DND-41 (cell line): ENCODE data around the gene LDHAL6A.

Source experiments
- ATAC-seq: fragments of 200-7000 bp; cut with Tn5 transposase; 3 replicates; pipeline ENCODE4 v1.9.1; 2021; ENCODE audit warnings: low read depth; ENCODE audit not compliant: insufficient read depth
- DNase-seq: peaks from one replicate; pipeline ENCODE4 v3.0.0-alpha.2; 2020
- H2AFZ ChIP-seq: 2 replicates; pipeline ENCODE4 v1.6.0; 2012; ENCODE audit warnings: low read depth, low read length
- H3K27ac ChIP-seq: 2 replicates; pipeline ENCODE4 v1.5.1; 2012; ENCODE audit warnings: low read length, inconsistent platforms
- H3K27me3 ChIP-seq: fragments of 200-600 bp; sonication (generic); 2 replicates; pipeline ENCODE4 v1.6.0; 2012; ENCODE audit warnings: low read length, mild to moderate bottlenecking, inconsistent platforms; ENCODE audit not compliant: insufficient read depth, poor library complexity
- H3K36me3 ChIP-seq: 2 replicates; pipeline ENCODE4 v1.5.1; 2012; ENCODE audit warnings: low read length, inconsistent platforms; ENCODE audit not compliant: insufficient read depth
- H3K4me1 ChIP-seq: 2 replicates; pipeline ENCODE4 v1.5.1; 2012; ENCODE audit warnings: mild to moderate bottlenecking, low read length; ENCODE audit not compliant: insufficient read depth
- H3K4me2 ChIP-seq: 2 replicates; pipeline ENCODE4 v1.6.0; 2012; ENCODE audit warnings: mild to moderate bottlenecking, moderate library complexity, low read length, inconsistent platforms; ENCODE audit not compliant: insufficient read depth
- H3K4me3 ChIP-seq, 2 experiments: fragments of 200-600 bp in 1 of 2; shearing (Covaris generic) in 1 of 2; 2 replicates each; pipeline ENCODE4 v1.5.1; 2012 to 2016; ENCODE audit warnings: inconsistent platforms in 2 of 2, low read length in 2 of 2, mild to moderate bottlenecking in 2 of 2, low read depth in 1 of 2, moderate library complexity in 1 of 2
- H3K79me2 ChIP-seq: 2 replicates; pipeline ENCODE4 v1.6.0; 2012; ENCODE audit warnings: low read length, inconsistent platforms; ENCODE audit not compliant: insufficient read depth
- H3K9ac ChIP-seq: 2 replicates; pipeline ENCODE4 v1.6.0; 2012; ENCODE audit warnings: low read depth, mild to moderate bottlenecking, inconsistent platforms, low read length, moderate library complexity
- H3K9me3 ChIP-seq: 2 replicates; pipeline ENCODE4 v1.5.1; 2012; ENCODE audit warnings: low read length, moderate library complexity, mild to moderate bottlenecking, inconsistent platforms; ENCODE audit not compliant: insufficient read depth, severe bottlenecking
- H4K20me1 ChIP-seq: 2 replicates; pipeline ENCODE4 v1.6.0; 2012; ENCODE audit warnings: low read length; ENCODE audit not compliant: insufficient read depth
- EZH2 ChIP-seq: IDR thresholded peaks from 3 replicates; pipeline ENCODE4 v1.6.1; 2012; ENCODE audit warnings: borderline replicate concordance, low read depth, mild to moderate bottlenecking, moderate library complexity, low read length, inconsistent platforms; ENCODE audit not compliant: severe bottlenecking
- TF ChIP-seq, protein P1 (sequence below): IDR thresholded peaks from 2 replicates; pipeline ENCODE4 v1.5.1; 2012; ENCODE audit warnings: borderline replicate concordance, low read length, moderate library complexity, mild to moderate bottlenecking; ENCODE audit not compliant: poor library complexity, severe bottlenecking; ENCODE audit errors: extremely low read depth

The LDHAL6A gene

GRCh38 chr11:18438691-18439090 lies 17.0 kb upstream of the LDHAL6A start:
- H3K27ac ChIP-seq = no peak overlapping the region
- no peak overlapping the region for H3K4me3 ChIP-seq
- DNase-seq (no peak), ATAC-seq (no peak)
- H3K36me3 ChIP-seq = no peaks in the 10 kb centered on the region
- no peak overlapping the region for H2AFZ ChIP-seq
- no peaks in the 10 kb centered on the region for H3K27me3 ChIP-seq
- no peaks in the 10 kb centered on the region for H4K20me1 ChIP-seq
- no peak for TF ChIP-seq EZH2
- TF ChIP-seq, protein P1, sequence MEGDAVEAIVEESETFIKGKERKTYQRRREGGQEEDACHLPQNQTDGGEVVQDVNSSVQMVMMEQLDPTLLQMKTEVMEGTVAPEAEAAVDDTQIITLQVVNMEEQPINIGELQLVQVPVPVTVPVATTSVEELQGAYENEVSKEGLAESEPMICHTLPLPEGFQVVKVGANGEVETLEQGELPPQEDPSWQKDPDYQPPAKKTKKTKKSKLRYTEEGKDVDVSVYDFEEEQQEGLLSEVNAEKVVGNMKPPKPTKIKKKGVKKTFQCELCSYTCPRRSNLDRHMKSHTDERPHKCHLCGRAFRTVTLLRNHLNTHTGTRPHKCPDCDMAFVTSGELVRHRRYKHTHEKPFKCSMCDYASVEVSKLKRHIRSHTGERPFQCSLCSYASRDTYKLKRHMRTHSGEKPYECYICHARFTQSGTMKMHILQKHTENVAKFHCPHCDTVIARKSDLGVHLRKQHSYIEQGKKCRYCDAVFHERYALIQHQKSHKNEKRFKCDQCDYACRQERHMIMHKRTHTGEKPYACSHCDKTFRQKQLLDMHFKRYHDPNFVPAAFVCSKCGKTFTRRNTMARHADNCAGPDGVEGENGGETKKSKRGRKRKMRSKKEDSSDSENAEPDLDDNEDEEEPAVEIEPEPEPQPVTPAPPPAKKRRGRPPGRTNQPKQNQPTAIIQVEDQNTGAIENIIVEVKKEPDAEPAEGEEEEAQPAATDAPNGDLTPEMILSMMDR = no peak
- no peak overlapping the region for H3K4me2 ChIP-seq
- peaks cover 6% of the 10 kb centered on the region for H3K9me3 ChIP-seq
- no peaks in the 10 kb centered on the region for H3K79me2 ChIP-seq
- H3K4me1 ChIP-seq = no peaks in the 10 kb centered on the region
- H3K9ac ChIP-seq = no peak overlapping the region

DNA sequence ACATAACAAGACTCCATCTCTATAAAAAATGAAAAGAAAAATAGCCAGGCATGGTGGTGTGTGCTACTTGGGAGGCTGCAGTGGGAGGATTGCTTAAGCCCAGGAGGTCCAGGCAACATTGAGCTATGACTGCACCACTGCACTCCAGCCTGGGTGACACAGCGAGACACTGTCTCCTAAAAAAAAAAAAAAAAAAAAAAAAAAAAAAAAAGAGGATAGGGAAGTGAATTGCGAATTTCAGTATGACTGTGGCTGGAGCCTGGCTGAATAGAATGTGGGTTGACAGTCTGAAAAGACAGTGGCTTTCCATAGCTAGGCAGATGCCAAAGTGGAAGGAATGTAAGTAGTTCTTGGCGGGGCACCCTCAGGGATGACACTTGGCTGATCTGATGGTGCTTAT lies 6.4 kb upstream of the LDHAL6A start:
- no peaks in the 10 kb centered on the region for H3K9me3 ChIP-seq
- no peaks in the 10 kb centered on the region for H3K79me2 ChIP-seq
- H3K27me3 ChIP-seq = peaks cover 3% of the 10 kb centered on the region
- TF ChIP-seq, protein P1 = no peak
- no peak for TF ChIP-seq EZH2
- ATAC-seq (no peak), DNase-seq (no peak)
- no peak overlapping the region for H3K4me2 ChIP-seq
- no peak overlapping the region for H3K9ac ChIP-seq
- no peaks in the 10 kb centered on the region for H3K36me3 ChIP-seq
- H3K4me3 ChIP-seq = no peak overlapping the region
- no peaks in the 10 kb centered on the region for H4K20me1 ChIP-seq
- H2AFZ ChIP-seq = no peak overlapping the region
- H3K27ac ChIP-seq = no peak overlapping the region
- no peaks in the 10 kb centered on the region for H3K4me1 ChIP-seq

DNA sequence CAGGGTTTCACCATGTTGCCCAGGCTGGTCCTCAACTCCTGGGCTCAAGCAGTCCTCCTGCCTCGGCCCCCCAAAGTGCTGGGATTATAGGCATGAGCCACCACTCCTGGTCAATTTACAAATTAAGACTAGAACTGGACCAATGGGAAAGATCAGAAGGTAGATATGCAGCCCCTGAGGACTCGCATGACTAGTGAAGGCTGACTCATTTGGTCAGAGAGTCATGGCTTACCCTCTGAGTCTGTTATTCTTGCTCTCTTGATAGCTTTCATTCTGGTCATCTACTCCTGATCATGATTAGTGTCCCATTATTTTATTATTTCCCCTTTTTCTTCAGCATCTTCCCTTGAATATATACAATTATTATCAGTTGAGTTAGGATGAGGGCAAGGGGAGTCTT lies 2.7 kb upstream of the LDHAL6A start:
- TF ChIP-seq, protein P1 = no peak
- no peak for TF ChIP-seq EZH2
- Histone ChIP-seq H3K27ac (no peak overlapping the region), H3K4me1 (no peaks in the 10 kb centered on the region), H4K20me1 (no peaks in the 10 kb centered on the region), H3K4me2 (no peak overlapping the region), H3K27me3 (peaks cover 3% of the 10 kb centered on the region), H3K9ac (no peak overlapping the region), H3K36me3 (no peaks in the 10 kb centered on the region), H3K9me3 (no peaks in the 10 kb centered on the region), H3K4me3 (no peak overlapping the region), H3K79me2 (no peaks in the 10 kb centered on the region), H2AFZ (no peak overlapping the region)
- DNase-seq (no peak), ATAC-seq (no peak)

GRCh38 chr11:18457450-18457849 lies 1.8 kb downstream of the LDHAL6A start:
- ATAC-seq (no peak), DNase-seq (no peak)
- Histone ChIP-seq H3K79me2 (no peaks in the 10 kb centered on the region), H3K9ac (no peak overlapping the region), H3K4me3 (no peak overlapping the region), H4K20me1 (no peaks in the 10 kb centered on the region), H2AFZ (no peak overlapping the region), H3K4me1 (no peaks in the 10 kb centered on the region), H3K36me3 (no peaks in the 10 kb centered on the region), H3K9me3 (no peaks in the 10 kb centered on the region), H3K4me2 (no peak overlapping the region), H3K27ac (no peak overlapping the region), H3K27me3 (no peaks in the 10 kb centered on the region)
- TF ChIP-seq EZH2 = no peak
- TF ChIP-seq, protein P1 = no peak
